NCI-H2196 (cell line): ENCODE results near the gene CLRN3.

Experiments used
- DNase-seq: peaks from one replicate; lab custom pipeline; 2025; ENCODE audit not compliant: unreplicated experiment; lab: John Stamatoyannopoulos, UW

Gene CLRN3

GRCh38 chr10:127849224-127849623 is 43.5 kb downstream of the CLRN3 start:
- DNase-seq, result no peak

- no peak for DNase-seq
Observed at GRCh38 chr10:127848226-127848625, 44.5 kb downstream of the CLRN3 start.

- no peak for DNase-seq
Observed at GRCh38 chr10:127845756-127846155, 47.0 kb downstream of the CLRN3 start.

- DNase-seq, result no peak
Observed at GRCh38 chr10:127840884-127841283, 51.9 kb downstream of the CLRN3 start.

GRCh38 chr10:127836966-127837365 is 55.8 kb downstream of the CLRN3 start:
- no peak for DNase-seq

- no peak for DNase-seq
Observed at GRCh38 chr10:127836176-127836575, 56.6 kb downstream of the CLRN3 start.

- DNase-seq, result no peak
Observed at GRCh38 chr10:127834791-127835190, 58.0 kb downstream of the CLRN3 start.

GRCh38 chr10:127834221-127834620 is 58.5 kb downstream of the CLRN3 start:
- no peak for DNase-seq

GRCh38 chr10:127833804-127834203 is 58.9 kb downstream of the CLRN3 start:
- no peak for DNase-seq

GRCh38 chr10:127832501-127832900 is 60.2 kb downstream of the CLRN3 start:
- no peak for DNase-seq

- no peak for DNase-seq
Observed at GRCh38 chr10:127830414-127830813, 62.3 kb downstream of the CLRN3 start.
